ENCODE measurements around the gene LPAR1. TPM values are rescaled to one million over a fixed set of nuclear protein-coding genes. Genes with fewer than 3 reads are reported as not detected.

The LPAR1 gene
- total RNA-seq, 1 donor from 2014 or later = 36.0 TPM

DNA sequence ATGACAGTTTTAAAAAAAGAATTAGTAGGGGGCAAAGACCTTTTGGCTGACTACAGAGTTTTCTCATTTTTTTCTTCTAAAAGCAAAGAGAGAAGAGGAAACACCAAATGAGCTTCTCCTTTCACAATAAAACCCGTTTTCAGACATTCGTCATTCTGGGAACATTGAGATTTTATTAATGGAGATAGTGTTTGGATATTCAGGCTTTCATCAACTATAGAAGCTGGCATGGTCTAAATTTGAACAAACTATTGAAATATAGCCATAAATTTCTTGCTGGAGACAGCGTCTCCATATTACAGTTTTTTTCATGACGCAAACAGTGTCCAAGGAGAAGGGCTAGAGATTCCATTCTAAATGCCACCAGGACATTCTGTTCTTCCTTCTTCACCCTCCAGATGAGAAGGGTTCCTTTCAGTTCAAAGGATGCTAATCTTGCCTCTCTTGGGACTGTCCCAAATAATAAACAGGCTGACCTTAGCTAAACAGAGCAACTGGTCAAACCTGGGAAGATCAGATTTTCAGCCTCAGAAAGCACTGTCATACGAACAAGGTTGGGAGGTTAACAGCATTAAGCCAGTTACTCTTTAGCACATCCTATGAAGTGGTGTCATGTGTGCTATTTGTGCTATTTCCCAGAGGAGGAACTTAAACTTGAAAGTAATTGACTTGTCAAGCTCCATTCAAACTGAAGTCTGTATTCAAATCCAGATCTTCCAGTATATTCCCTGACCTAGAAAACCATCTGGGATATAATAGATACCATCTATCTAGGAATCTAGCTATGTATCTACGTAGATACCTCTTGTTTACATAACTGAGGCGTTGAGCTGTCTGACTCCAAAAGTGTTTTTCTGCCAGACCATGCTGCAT lies 125.6 kb downstream of the LPAR1 start:
- Histone ChIP-seq H3K9ac (no peak overlapping the region), H3K27me3 (no peaks in the 10 kb centered on the region), H3K4me3 (no peak overlapping the region), H3K79me2 (ENCODE audit: low read depth) (no peaks in the 10 kb centered on the region), H3K27ac (no peak overlapping the region), H3K36me3 (no peaks in the 10 kb centered on the region), H3F3A (ENCODE audit: low read depth) (no peaks in the 10 kb centered on the region), H3K9me3 (ENCODE audit: low read depth) (no peaks in the 10 kb centered on the region), H3K4me2 (no peak overlapping the region), H3K4me1 (no peaks in the 10 kb centered on the region), H4K20me1 (ENCODE audit: low read depth) (no peaks in the 10 kb centered on the region), H2AFZ (replicated peaks) (no peak overlapping the region)
- Mint-ChIP-seq H3K4me1 (peaks cover 14% of the 10 kb centered on the region), H3K9me3 (peaks cover 36% of the 10 kb centered on the region), H3K27ac (no peak overlapping the region), H3K36me3 (peaks cover 14% of the 10 kb centered on the region), H3K27me3 (ENCODE audit: insufficient read depth, low read depth) (no peaks in the 10 kb centered on the region), H3K4me3 (no peak overlapping the region)
- no peak for TF ChIP-seq EZH2phosphoT487 (IDR thresholded peaks at IDR 0.05)
- TF ChIP-seq EZH2 (IDR thresholded peaks at IDR 0.05) = no peak
- TF ChIP-seq CTCF (IDR thresholded peaks at IDR 0.05) = no peak
- no peak for DNase-seq (ENCODE audit: low spot score)

DNA sequence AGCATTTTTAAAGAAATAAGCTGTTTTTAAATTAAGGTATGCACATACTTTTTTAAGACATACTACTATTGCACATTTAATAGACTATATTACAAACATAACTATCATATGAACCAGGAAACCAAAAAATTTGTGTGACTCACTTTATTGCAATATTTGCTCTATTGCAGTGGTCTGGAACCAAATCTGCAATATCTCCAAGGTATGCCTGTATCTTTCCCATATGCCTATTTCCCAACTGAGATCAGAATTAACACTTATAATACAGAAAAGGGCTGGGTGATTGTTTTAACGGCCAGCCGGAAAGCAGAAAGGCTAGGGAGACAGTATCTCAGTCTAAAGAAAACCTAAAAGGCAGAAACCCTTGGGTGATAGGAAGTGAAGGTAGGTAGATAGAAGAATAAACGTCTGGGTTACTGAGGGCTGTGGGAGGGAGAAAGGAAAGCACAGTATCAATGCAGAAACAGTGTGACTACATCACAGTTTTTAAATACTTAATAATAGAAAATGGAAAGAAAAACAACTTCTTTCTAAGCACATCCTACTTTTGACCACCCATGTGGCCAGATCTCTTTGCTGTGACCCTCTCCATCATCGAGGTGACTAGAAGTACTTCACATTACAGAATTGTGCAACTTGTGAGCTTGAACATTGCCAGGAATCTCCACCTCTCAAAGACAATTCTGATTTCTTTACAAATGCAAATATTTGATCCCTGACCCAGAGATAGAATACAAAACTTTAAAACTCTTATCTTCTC lies 126.4 kb downstream of the LPAR1 start:
- no peak overlapping the region for H3K27ac ChIP-seq
- H3K79me2 ChIP-seq (ENCODE audit: low read depth) = no peaks in the 10 kb centered on the region
- DNase-seq (ENCODE audit: low spot score) = no peak
- Mint-ChIP-seq H3K36me3 (peaks cover 16% of the 10 kb centered on the region), H3K27ac (no peak overlapping the region), H3K9me3 (peaks cover 36% of the 10 kb centered on the region), H3K4me3 (no peak overlapping the region), H3K4me1 (peaks cover 14% of the 10 kb centered on the region), H3K27me3 (ENCODE audit: insufficient read depth, low read depth) (no peaks in the 10 kb centered on the region)
- no peaks in the 10 kb centered on the region for H3K9me3 ChIP-seq (ENCODE audit: low read depth)
- H3K4me1 ChIP-seq = no peaks in the 10 kb centered on the region
- H3F3A ChIP-seq (ENCODE audit: low read depth) = no peaks in the 10 kb centered on the region
- H3K36me3 ChIP-seq = no peaks in the 10 kb centered on the region
- no peak for TF ChIP-seq EZH2 (IDR thresholded peaks at IDR 0.05)
- no peak for TF ChIP-seq CTCF (IDR thresholded peaks at IDR 0.05)
- H3K9ac ChIP-seq = no peak overlapping the region
- H3K4me3 ChIP-seq = no peak overlapping the region
- H4K20me1 ChIP-seq (ENCODE audit: low read depth) = no peaks in the 10 kb centered on the region
- H3K27me3 ChIP-seq = no peaks in the 10 kb centered on the region
- no peak overlapping the region for H2AFZ ChIP-seq (replicated peaks)
- no peak overlapping the region for H3K4me2 ChIP-seq

DNA sequence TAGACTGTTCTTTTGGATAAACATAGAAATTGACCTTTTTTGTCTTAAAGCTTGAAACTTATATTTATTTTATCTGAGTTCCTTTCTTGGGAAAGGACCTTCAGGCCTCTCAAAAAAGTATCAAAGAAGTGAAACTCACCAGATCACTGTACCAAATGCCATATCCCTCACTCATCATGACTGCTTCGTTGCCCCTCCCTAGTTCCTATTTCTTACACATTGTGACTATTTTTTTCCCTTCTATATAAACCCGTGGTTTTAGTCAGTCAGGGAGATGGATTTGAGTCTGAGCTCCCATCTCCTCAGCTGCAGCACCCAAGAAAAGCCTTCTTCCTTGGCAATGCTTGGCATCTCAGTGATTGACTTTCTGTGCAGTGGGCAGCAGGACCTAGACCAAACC lies 129.4 kb downstream of the LPAR1 start:
- no peaks in the 10 kb centered on the region for H3K79me2 ChIP-seq (ENCODE audit: low read depth)
- H3K9ac ChIP-seq = no peak overlapping the region
- Mint-ChIP-seq H3K4me1 (peaks cover 14% of the 10 kb centered on the region), H3K27ac (no peak overlapping the region), H3K9me3 (peaks cover 28% of the 10 kb centered on the region), H3K36me3 (peaks cover 16% of the 10 kb centered on the region), H3K4me3 (no peak overlapping the region), H3K27me3 (ENCODE audit: insufficient read depth, low read depth) (no peaks in the 10 kb centered on the region)
- H3F3A ChIP-seq (ENCODE audit: low read depth) = no peaks in the 10 kb centered on the region
- no peaks in the 10 kb centered on the region for H3K9me3 ChIP-seq (ENCODE audit: low read depth)
- H3K4me3 ChIP-seq = no peak overlapping the region
- no peak overlapping the region for H3K27ac ChIP-seq
- no peak overlapping the region for H2AFZ ChIP-seq (replicated peaks)
- DNase-seq (ENCODE audit: low spot score) = no peak
- H3K36me3 ChIP-seq = no peaks in the 10 kb centered on the region
- H3K27me3 ChIP-seq = no peaks in the 10 kb centered on the region
- no peaks in the 10 kb centered on the region for H3K4me1 ChIP-seq
- TF ChIP-seq EZH2phosphoT487 (IDR thresholded peaks at IDR 0.05) (no peak), EZH2 (IDR thresholded peaks at IDR 0.05) (no peak)
- no peaks in the 10 kb centered on the region for H4K20me1 ChIP-seq (ENCODE audit: low read depth)
- H3K4me2 ChIP-seq = no peak overlapping the region
